Retinal pigment epithelial cell (primary cell): ENCODE data around the gene SLX9.

Experiments used
- DNase-seq: peaks from one replicate; pipeline ENCODE4 v3.0.0-alpha.2; 2010; ENCODE audit warnings: low read depth
- H3K4me3 ChIP-seq: 2 replicates; pipeline ENCODE4 v1.5.1; 2011; ENCODE audit warnings: mild to moderate bottlenecking, low read length, control low read depth, moderate library complexity
- TF ChIP-seq, protein P1 (sequence below): conservative IDR thresholded peaks from 2 replicates; pipeline ENCODE4 v1.5.1; 2011; ENCODE audit warnings: low read depth, low read length, control low read depth, inconsistent platforms

SLX9 gene

DNA sequence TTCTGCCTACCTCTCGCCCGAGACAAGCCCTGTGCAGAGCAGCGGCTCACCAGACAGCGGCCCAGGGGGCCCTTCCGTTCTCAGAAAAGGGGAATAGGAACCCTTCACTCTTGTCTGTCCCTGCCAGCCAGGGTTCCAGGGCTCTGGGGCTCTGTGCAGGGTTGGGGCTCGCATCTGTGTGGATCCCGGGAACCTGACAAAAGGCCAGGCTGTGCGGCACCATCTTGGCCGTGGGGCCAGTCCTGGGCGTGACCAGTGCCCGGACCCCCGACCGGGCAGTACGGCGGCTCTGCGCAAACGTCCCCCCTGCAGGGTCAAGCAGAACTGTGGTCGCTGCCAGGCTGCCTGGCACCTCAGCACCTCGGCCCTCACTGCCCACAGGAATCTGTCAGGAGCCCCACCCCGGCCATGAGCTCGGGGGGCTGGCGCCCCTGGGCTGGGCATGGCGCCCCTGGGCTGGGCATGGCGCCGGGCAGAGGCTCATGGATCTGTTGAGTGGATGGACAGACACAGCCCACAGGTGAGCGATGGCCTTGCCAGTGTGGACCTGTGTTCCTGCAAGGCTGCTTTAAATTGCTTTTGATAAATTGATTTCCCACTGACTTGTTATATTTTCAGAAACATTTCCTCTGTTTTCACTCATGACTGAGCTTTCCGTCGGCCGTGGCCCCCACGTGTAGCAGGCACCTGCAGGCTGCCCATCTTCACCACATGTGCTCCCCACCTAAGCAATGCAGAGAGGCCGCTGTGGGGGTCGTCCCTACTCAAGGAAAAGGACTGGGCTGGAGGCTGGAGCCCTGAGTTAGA lies 59.0 kb downstream of the SLX9 start:
- TF ChIP-seq, protein P1, sequence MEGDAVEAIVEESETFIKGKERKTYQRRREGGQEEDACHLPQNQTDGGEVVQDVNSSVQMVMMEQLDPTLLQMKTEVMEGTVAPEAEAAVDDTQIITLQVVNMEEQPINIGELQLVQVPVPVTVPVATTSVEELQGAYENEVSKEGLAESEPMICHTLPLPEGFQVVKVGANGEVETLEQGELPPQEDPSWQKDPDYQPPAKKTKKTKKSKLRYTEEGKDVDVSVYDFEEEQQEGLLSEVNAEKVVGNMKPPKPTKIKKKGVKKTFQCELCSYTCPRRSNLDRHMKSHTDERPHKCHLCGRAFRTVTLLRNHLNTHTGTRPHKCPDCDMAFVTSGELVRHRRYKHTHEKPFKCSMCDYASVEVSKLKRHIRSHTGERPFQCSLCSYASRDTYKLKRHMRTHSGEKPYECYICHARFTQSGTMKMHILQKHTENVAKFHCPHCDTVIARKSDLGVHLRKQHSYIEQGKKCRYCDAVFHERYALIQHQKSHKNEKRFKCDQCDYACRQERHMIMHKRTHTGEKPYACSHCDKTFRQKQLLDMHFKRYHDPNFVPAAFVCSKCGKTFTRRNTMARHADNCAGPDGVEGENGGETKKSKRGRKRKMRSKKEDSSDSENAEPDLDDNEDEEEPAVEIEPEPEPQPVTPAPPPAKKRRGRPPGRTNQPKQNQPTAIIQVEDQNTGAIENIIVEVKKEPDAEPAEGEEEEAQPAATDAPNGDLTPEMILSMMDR = no peak
- H3K4me3 ChIP-seq = no peak overlapping the region

GRCh38 chr21:44999428-44999971 lies 59.7 kb downstream of the SLX9 start:
- TF ChIP-seq, protein P1 = no peak
- H3K4me3 ChIP-seq = no peak overlapping the region
- no peak for DNase-seq

More for the DNA sequence above, 59.0 kb downstream of the SLX9 start:
- DNase-seq = no peak

- DNase-seq = no peak
- no peak overlapping the region for H3K4me3 ChIP-seq
- TF ChIP-seq, protein P1 = no peak
Measured at GRCh38 chr21:44999972-45000636, 60.3 kb downstream of the SLX9 start.

DNA sequence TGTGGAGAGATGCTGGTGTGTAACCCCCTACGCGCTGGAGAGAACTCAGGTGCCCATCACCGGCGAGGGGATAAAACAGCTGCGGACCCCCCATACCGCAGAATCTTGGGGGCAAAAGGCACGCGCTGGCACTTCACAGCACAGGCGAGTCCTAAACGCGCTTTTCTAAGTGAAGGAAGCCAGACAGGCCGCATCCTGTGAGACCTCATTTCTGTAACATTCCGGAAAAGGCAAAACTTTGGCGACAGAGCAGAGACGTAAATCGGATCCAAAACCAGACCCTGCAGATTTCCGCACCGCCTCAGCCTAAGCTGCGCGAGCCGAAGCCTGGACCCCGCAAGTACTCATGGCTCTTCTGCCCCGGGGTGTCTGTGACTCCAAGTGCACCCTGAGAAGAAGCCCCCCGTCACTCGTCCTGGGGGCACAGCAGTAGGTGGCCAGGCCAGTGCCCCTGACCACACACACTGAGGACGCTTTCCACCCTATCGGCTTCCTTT lies 60.9 kb downstream of the SLX9 start:
- H3K4me3 ChIP-seq = no peak overlapping the region
- DNase-seq = no peak
- TF ChIP-seq, protein P1 = no peak

GRCh38 chr21:45001134-45002095 lies 61.6 kb downstream of the SLX9 start:
- TF ChIP-seq, protein P1 = no peak
- H3K4me3 ChIP-seq = no peak overlapping the region
- DNase-seq = no peak

- DNase-seq = no peak
- TF ChIP-seq, protein P1 = no peak
- H3K4me3 ChIP-seq = no peak overlapping the region
Measured at GRCh38 chr21:45002381-45003204, 62.8 kb downstream of the SLX9 start.
